Activated effector memory CD4-positive, alpha-beta T cell treated with Interleukin-2 at 50 U/mL for 16 hours (primary cell): ENCODE measurements around the gene POLR3A.
"Not testable (repeated sequence)": the region's sequence is repeated elsewhere in the genome, so short reads cannot be mapped to it uniquely, and the experiment has no call there.

Experiments used
- DNase-seq: peaks from one replicate; pipeline ENCODE4 v3.0.0-alpha.2; 2020

Gene POLR3A

GRCh38 chr10:78029269-78030226 lies at the start of gene POLR3A:
TSS of gene POLR3A (minus strand) at chr10:78029515. CDS start at chr10:78029407, 108 bp downstream.
- peak; percentile 85 for DNase-seq

GRCh38 chr10:78078539-78079330 lies 49.4 kb upstream of the POLR3A start:
- DNase-seq: no peak

- not testable (repeated sequence) for DNase-seq
Observed at GRCh38 chr10:78075806-78076205, 46.5 kb upstream of the POLR3A start.

DNA sequence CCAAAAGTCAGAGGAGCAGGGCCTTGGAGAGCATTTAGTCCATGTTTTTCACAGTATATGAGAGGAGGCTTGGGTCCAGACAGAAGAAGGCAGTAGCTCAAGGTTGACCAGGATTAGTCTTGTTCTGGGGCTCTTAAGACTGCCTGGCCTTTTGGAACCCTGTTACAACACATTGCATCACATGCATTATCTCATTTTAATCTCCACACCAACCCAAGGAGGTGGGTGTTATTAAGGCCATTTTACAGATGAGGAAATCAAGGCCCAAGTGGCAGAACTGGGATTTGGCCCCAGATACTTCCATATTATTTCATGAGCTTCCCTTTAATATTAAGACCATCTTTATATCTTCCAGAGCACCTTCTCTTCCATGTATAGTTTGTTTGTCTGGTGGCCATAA lies 43.2 kb upstream of the POLR3A start:
- no peak for DNase-seq

DNA sequence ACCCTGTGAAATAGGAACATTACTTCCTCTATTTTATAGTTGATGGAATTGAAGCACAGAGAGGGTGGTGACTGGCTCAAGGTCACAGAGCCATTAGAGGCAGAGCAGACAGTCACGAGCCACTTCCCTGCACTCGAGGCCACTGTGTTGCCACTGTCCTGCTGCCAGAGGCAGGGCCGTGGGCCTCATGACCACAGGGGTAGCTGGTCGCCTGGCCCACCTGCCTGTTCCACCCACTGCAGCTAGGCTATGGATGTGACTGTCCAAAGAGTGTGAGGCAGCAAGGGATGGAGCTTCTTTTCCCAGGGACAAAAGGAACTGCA lies 42.5 kb upstream of the POLR3A start:
- DNase-seq: no peak

DNA sequence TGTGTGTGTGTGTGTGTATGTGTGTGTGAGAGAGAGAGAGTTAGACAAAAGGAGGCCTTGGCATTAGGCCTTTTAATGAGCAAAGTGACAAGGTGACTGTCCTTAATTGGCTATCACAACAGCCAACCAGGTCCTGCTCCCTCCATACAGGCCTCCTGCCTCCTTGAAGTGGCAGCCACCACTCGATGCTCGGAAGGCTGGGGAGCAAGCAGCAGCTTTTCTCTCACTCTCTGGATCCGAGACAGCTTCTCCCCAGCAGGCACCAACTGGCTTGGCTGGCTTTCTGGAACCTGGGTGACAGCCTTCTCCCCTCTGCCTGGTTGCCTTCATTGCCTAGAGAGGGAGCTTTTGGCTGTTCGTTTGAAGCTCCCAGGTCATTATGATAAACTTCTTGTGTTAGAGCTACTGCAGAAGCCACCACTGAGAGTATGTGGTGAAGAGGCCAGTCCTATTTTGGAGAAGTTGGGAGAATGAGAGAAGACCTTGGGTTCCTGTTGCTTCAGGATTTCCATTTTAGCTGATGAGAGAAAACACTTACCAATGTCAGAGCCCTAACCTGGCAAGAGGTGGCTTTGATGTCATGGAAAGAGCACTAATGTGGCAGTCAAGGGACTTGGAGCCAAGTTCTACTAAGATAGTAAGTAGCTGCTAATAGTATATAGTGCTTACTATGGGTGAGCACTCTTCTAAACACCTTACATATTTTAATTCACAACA lies 42.0 kb upstream of the POLR3A start:
- no peak for DNase-seq

- DNase-seq: no peak
Observed at GRCh38 chr10:78070726-78071125, 41.4 kb upstream of the POLR3A start.

DNA sequence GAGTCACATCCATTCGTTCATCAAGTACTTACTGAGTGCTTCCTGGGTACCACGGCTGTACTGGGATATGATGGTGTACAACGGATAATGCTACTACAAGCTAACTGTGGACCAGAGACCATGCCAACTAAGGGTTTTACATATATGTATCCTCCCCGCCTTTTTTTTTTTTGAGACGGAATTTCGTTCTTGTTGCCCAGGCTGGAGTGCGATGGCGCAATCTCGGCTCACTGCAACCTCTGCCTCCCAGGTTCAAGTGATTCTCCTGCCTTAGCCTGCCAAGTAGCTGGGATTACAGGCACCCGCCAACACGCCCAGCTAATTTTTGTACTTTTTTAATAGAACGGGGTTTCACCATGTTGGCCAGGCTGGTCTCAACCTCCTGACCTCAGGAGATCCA lies 40.7 kb upstream of the POLR3A start:
- not testable (repeated sequence) for DNase-seq

DNA sequence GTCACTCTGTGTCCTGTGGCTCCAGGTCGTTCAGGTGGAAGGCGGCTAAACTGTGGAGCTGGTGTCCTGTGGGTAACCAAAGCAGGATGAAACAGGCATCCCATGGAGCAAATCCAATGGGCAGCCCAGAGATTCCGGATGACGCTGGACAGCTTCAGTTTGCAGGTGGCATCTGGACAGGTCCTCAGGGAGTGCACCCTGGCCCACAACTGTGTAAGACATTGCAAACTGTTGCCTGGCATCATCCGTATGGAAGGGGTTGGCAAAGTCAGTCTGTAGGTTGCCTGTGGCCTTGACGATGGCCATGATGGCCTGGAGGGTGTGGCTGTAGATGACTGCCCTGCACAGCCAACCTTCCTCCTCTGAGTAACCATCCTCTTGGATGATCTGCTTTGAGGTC lies 39.8 kb upstream of the POLR3A start:
- DNase-seq: no peak

DNA sequence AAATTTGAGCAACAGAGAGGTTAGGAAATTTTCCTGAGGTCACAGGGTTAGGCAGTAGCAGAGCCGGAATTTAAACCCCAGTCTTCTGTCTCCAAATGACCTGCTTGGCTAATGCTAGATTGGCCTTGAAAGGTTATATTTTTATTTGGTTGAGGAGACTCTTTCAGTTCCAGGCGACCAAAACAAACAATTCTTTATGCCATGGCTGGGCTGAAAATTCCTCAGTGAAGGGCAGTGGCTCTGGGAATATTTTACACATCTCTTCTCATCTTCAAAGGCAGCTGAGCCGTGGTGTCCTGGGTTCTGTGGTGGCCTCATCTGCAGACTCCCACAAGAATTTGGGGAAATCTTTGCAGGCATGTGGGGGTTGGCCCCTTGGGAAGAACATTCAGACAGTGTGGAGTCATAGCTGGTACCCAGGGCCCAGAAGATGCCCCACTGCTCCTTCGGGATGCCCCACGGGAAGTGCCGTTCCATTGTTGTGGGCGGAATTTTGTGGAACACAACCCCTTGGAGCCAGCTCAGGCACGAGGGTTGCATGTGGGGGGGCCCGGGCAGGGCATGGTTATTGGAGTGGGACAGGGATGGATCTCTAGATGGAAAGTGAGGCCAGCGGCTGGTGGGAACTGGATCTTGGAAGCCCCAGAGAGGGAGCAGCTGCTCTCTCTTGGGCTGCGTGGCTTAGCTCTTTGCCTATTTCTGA lies 37.6 kb upstream of the POLR3A start:
- no peak for DNase-seq

GRCh38 chr10:78066012-78066411 lies 36.7 kb upstream of the POLR3A start:
- no peak for DNase-seq

DNA sequence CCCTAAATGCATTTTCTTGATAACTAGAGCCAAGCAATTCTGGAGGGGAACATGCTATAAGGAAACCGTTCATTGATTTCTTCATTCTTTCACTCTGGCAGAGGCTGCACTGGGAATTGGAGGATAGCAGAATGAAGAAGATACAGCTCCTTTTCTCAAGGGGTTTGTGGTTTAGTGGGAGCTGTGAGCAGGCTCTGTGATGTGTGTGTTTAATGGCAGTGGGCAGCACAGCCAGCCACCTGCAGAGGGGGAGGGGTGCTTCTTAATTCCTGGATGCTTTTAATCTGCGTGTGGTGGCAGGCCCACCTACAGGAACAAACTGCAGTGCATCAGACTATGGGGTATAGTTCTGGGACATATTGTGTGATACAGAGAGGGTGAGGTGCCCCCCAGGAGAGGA lies 36.3 kb upstream of the POLR3A start:
- no peak for DNase-seq

- DNase-seq: not testable (repeated sequence)
Observed at GRCh38 chr10:78064919-78065318, 35.6 kb upstream of the POLR3A start.

DNA sequence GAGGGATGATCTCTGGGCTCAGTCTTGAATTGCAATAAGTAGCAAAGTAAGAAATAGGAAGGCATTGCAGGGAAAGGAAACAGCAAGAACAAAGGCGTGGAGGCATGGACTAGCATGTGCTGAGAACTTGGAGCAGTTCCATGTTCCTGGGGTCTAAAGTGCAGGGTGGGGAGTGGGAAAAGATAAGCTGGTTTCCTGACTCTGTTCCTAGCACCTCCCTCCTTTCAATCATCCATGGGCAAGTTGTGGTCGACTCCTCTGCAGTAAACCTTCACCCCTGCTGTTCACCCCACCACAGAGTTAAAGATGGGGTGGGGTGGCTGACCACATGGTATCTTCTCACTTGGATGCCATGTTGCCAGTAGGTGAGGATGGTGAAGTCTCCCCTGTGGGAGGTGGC lies 33.9 kb upstream of the POLR3A start:
- DNase-seq: no peak

DNA sequence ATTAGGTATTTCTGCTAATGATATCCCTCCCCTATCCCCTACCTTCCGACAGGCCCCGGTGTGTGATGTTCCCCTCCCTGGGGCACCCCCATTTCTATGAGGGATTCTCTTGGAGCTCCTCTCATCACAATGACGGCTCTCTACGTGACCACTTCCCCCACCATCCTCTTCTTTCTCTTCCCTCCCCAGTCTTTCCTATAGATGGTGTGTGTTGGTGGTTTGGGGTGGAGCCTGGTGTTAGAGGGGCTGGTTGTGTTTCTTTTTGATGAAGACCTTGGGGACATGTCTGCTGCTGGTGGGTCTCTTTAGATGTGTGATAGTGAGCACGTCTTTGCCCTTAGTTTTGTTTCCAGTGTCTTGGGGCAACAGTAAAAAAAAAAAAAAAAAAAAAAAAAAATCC lies 33.0 kb upstream of the POLR3A start:
- DNase-seq: no peak

GRCh38 chr10:78059906-78060702 lies 30.8 kb upstream of the POLR3A start:
- no peak for DNase-seq

DNA sequence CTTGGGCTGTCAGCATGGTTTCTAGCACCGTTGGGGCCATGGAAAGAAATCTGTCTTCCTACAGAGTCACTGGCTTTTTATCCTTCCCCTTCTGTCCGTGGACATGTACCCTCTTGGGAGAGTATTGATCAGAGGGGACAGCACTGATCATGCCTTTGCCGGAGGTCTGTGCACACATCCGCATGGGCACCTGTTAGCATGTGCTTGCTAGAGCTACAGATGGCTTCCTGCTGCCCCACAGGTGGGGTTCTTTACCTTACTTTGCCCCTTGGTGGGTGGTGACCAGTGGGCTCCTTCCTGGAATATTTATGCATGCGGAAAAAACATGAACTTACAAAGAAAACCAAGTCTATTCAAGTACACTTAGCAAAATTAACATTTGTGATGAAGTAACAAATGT lies 29.2 kb upstream of the POLR3A start:
- no peak for DNase-seq

DNA sequence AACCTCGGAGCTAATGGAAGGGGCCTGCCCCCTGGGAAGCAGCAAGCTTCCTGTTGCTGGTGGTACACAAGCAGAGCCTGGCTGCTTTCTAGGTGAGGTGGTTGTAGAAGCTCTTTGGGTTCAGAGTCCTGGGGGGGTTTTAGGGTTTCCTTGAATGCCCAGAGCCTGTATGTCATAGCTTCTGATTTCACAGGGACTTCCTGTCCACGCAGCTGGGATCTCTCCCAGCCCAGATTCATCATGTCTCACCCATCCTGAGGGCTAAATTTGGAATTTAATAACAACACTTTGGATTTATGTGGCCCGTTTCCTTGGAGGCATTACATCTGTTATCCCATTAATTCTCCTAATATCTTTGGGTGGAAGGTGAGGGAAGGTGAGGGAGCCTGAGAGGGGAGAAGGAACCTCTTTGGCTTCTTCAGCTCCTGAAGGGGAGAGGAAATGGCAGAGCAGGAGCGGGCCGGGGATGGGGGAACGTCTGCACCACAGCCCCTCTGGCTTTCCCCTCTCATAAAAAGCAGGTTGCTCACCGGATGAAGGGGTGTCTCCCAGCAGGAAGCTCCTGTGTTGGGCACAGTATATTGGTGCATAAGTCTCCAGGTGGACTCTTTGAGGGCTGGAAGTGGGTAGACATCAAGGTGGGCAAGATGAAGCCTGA lies 24.0 kb upstream of the POLR3A start:
- DNase-seq: no peak

- DNase-seq: no peak
Observed at GRCh38 chr10:78049851-78050250, 20.5 kb upstream of the POLR3A start.

DNA sequence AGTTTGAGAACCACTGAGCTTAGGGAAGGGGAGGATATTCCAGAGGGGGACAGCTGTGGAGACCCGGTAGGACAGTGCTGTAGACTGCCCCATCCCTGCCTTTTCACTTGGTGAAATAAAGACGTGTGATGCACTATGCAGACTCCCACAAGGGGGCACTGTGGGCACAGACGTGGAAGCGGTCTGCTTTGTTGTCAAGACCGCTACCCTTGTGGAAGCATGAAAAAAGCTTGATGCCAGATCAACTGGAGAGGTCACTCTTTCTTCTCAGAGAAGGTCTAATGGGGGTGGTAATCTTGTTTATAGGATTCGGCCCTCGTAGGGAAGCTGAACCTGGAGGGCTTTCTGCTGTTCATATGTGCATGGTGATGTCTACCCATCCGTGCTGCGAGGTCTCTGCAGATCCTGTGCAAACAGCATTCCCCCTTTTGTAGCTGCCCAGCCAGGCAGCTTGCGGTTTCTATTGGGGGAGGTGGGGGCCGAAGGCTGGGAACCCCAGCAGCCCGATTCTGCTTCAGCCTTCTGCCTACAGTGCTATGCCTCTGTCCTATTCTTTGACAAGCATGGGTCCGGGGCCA lies 18.1 kb upstream of the POLR3A start:
- DNase-seq: peak; percentile 64

- DNase-seq: no peak
Observed at GRCh38 chr10:78046711-78047269, 17.5 kb upstream of the POLR3A start.
